Stomach (tissue), 4 donors: ENCODE data around the gene SGPP1.

Experiments used
- POLR2A ChIP-seq, 4 donors: fragments of 450-650 bp; IDR thresholded peaks; one replicate each; pipeline ENCODE4 v1.6.1; 2016; ENCODE audit warnings: antibody characterized with exemption in 4 of 4, control low read depth in 2 of 4, mild to moderate bottlenecking in 1 of 4, moderate library complexity in 1 of 4
- TF ChIP-seq, protein P1 (sequence below), 7 experiments: fragments of 450-650 bp in 4 of 7; fragments of 200-600 bp in 3 of 7; sonication (generic) in 3 of 7; IDR thresholded peaks; one replicate each; pipeline ENCODE4 v1.5.1; 2016 to 2019; ENCODE audit warnings: antibody characterized with exemption in 7 of 7, control low read depth in 2 of 7, mild to moderate bottlenecking in 1 of 7

DNA sequence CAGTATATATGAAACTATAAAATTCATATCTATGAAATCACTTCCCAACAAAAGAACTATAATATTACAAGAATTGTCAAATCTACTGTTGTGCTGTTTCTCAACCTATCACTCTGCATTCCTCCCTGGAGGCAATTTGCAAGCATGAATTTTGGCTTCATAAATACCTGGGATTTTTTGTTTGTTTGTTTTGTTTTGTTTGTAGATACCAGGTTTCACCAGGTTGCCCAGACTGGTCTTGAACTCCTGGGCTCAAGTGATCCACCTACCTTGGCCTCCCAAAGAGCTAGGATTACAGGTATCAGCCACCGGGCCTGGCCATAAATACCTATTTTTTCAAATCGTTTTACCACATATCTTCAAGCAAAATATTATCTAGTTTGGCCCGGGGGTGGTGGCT is 38.7 kb downstream of the SGPP1 start:
- no peak for TF ChIP-seq POLR2A (IDR thresholded peaks at IDR 0.05)
- TF ChIP-seq, protein P1, sequence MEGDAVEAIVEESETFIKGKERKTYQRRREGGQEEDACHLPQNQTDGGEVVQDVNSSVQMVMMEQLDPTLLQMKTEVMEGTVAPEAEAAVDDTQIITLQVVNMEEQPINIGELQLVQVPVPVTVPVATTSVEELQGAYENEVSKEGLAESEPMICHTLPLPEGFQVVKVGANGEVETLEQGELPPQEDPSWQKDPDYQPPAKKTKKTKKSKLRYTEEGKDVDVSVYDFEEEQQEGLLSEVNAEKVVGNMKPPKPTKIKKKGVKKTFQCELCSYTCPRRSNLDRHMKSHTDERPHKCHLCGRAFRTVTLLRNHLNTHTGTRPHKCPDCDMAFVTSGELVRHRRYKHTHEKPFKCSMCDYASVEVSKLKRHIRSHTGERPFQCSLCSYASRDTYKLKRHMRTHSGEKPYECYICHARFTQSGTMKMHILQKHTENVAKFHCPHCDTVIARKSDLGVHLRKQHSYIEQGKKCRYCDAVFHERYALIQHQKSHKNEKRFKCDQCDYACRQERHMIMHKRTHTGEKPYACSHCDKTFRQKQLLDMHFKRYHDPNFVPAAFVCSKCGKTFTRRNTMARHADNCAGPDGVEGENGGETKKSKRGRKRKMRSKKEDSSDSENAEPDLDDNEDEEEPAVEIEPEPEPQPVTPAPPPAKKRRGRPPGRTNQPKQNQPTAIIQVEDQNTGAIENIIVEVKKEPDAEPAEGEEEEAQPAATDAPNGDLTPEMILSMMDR (IDR thresholded peaks at IDR 0.05) = no peak
